Ovary (tissue), 3 donors: ENCODE measurements around the gene EIF4E.

Experiments
- EP300 ChIP-seq: sonication (generic); formaldehyde crosslinking; IDR thresholded peaks from one replicate; pipeline ENCODE4 v1.6.1; 2017; ENCODE audit warnings: antibody characterized with exemption
- POLR2A ChIP-seq: fragments of 450-650 bp; IDR thresholded peaks from one replicate; pipeline ENCODE4 v1.6.1; 2017; ENCODE audit warnings: antibody characterized with exemption, mild to moderate bottlenecking, moderate library complexity
- TF ChIP-seq, protein P1 (sequence below), 3 donors: fragments of 450-650 bp in 2 of 3; fragments of 200-600 bp in 1 of 3; IDR thresholded peaks; one replicate each; pipeline versions ENCODE4 v1.5.1 to v1.8.0; 2016 to 2022; ENCODE audit warnings: antibody characterized with exemption in 3 of 3, mild to moderate bottlenecking in 1 of 3
- donor health status: DM: no; HTN: no; CAD: no.

GRCh38 chr4:98937986-98938720 is 9.2 kb upstream of the EIF4E start:
- TF ChIP-seq POLR2A, result no peak
- TF ChIP-seq, protein P1, sequence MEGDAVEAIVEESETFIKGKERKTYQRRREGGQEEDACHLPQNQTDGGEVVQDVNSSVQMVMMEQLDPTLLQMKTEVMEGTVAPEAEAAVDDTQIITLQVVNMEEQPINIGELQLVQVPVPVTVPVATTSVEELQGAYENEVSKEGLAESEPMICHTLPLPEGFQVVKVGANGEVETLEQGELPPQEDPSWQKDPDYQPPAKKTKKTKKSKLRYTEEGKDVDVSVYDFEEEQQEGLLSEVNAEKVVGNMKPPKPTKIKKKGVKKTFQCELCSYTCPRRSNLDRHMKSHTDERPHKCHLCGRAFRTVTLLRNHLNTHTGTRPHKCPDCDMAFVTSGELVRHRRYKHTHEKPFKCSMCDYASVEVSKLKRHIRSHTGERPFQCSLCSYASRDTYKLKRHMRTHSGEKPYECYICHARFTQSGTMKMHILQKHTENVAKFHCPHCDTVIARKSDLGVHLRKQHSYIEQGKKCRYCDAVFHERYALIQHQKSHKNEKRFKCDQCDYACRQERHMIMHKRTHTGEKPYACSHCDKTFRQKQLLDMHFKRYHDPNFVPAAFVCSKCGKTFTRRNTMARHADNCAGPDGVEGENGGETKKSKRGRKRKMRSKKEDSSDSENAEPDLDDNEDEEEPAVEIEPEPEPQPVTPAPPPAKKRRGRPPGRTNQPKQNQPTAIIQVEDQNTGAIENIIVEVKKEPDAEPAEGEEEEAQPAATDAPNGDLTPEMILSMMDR (IDR thresholded peaks at IDR 0.05), result no peak
- TF ChIP-seq EP300, result no peak
